ENCODE measurements around the gene ZNF331. TPM values are rescaled to one million over a fixed set of nuclear protein-coding genes. Genes with fewer than 3 reads are reported as not detected.
A peak's percentile ranks its signal among the peaks of the same experiment; 100 is the strongest.

Gene ZNF331
- total RNA-seq, 1 experiment from 2014 or later, result 57.2 TPM

GRCh38 chr19:53546758-53547513, 9.0 kb downstream of the ZNF331 start:
- peaks cover 5 to 40% (median 25%) of the 10 kb centered on the region in 3 experiments for H3K36me3 Mint-ChIP-seq (ENCODE audit: insufficient read depth in 1 of 3, low read depth in 3 of 3)
- H2BK12ac ChIP-seq (ENCODE audit: insufficient read length, low read depth, low read length), result no peak overlapping the region
- H4K20me1 ChIP-seq (ENCODE audit: control insufficient read depth, insufficient read depth, insufficient read length), result no peaks in the 10 kb centered on the region
- no peak for TF ChIP-seq CTCF (conservative IDR thresholded peaks at IDR 0.05)
- peak overlapping the region in 1 of 3 experiments; percentile 61; a peak in 3 of 7 replicates for H3K27ac Mint-ChIP-seq
- H2BK15ac ChIP-seq (ENCODE audit: low read depth, low read length), result no peak overlapping the region
- peaks cover 14% of the 10 kb centered on the region in 2 experiments for H3K4me1 Mint-ChIP-seq
- no peak overlapping the region for H3K27ac ChIP-seq (ENCODE audit: insufficient read length, low read depth, low read length)
- H2BK20ac ChIP-seq (ENCODE audit: low read depth, low read length, poor library complexity, severe bottlenecking), result no peak overlapping the region
- no peak overlapping the region for H3K23ac ChIP-seq (ENCODE audit: insufficient read length, low read depth, low read length)
- H3K9me3 ChIP-seq (ENCODE audit: control insufficient read depth, low read depth, low read length), result no peaks in the 10 kb centered on the region
- no peak overlapping the region for H3K14ac ChIP-seq (ENCODE audit: insufficient read depth, low read length)
- no peak overlapping the region for H4K91ac ChIP-seq (ENCODE audit: insufficient read length, low read depth, low read length)
- H2BK120ac ChIP-seq (ENCODE audit: low read depth, low read length, poor library complexity, severe bottlenecking), result no peak overlapping the region
- no peak overlapping the region for H2AFZ ChIP-seq (ENCODE audit: low read length)
- no peaks in the 10 kb centered on the region for H3K27me3 Mint-ChIP-seq (ENCODE audit: low read depth)
- H2BK5ac ChIP-seq (ENCODE audit: insufficient read length, low read length), result no peak overlapping the region
- H3K4me1 ChIP-seq (ENCODE audit: insufficient read depth, low read length), result peaks cover 6% of the 10 kb centered on the region; the same call in 1 of the 2 replicates
- H3K18ac ChIP-seq (ENCODE audit: insufficient read length, low read depth, low read length), result no peak overlapping the region
- H4K8ac ChIP-seq (replicated peaks; ENCODE audit: insufficient read length, low read depth, low read length), result no peak overlapping the region
- H3K79me1 ChIP-seq (ENCODE audit: insufficient read depth, low read depth, low read length, poor library complexity, severe bottlenecking), result no peaks in the 10 kb centered on the region
- no peak overlapping the region for H3K9ac ChIP-seq (ENCODE audit: extremely low read depth, insufficient read length, low read length)
- H4K5ac ChIP-seq (ENCODE audit: insufficient read length, low read depth, low read length), result no peak overlapping the region
- H3T11ph ChIP-seq (ENCODE audit: low read length), result no peak overlapping the region
- WGBS (ENCODE audit: extremely low coverage, insufficient read length, low lambda C conversion rate), result no CpG with 5 or more reads among the region's 7 CpGs
- no peaks in the 10 kb centered on the region for H3K27me3 ChIP-seq (ENCODE audit: insufficient read depth, low read length)
- H3K9me3 Mint-ChIP-seq, result no peaks in the 10 kb centered on the region
- H3K4ac ChIP-seq (ENCODE audit: low read depth, low read length), result no peak overlapping the region
- no peaks in the 10 kb centered on the region for H3K79me2 ChIP-seq (ENCODE audit: insufficient read depth, low read length)
- no peaks in the 10 kb centered on the region for H3K23me2 ChIP-seq (ENCODE audit: insufficient read length, low read depth, low read length, poor library complexity, severe bottlenecking)
- no peak overlapping the region for H3K56ac ChIP-seq (ENCODE audit: insufficient read length, low read depth, low read length)
- DNase-seq, result no peak
- no peak overlapping the region for H3K4me3 Mint-ChIP-seq
- H2AK5ac ChIP-seq (ENCODE audit: insufficient read length, low read length), result no peak overlapping the region
- no peak overlapping the region for H3K4me2 ChIP-seq (ENCODE audit: insufficient read depth, insufficient read length, low read length)

Data from H9 (cell line).